Mucosa of descending colon (tissue), 3 donors: ENCODE data around the gene PRKACA. TPM values are rescaled to one million over a fixed set of nuclear protein-coding genes. Genes with fewer than 3 reads are reported as not detected.
"Not testable (repeated sequence)": the region's sequence is repeated elsewhere in the genome, so short reads cannot be mapped to it uniquely, and the experiment has no call there.

Experiments used
- ATAC-seq: fragments of 200-7000 bp; cut with Tn5 transposase; one replicate; pipeline ENCODE4 v1.9.1; 2020; ENCODE audit warnings: mild to moderate bottlenecking, moderate library complexity
- DNase-seq, 3 donors: peaks; one replicate each; pipeline ENCODE4 v3.0.0-alpha.2; 2020
- H3K36me3 ChIP-seq: fragments of 200-600 bp; one replicate; pipeline ENCODE4 v1.8.0; 2021; ENCODE audit warnings: low read depth, mild to moderate bottlenecking
- H3K4me1 ChIP-seq: fragments of 200-600 bp; one replicate; pipeline ENCODE4 v1.8.0; 2021; ENCODE audit warnings: low read depth, mild to moderate bottlenecking
- H3K4me3 ChIP-seq: fragments of 200-600 bp; one replicate; pipeline ENCODE4 v1.8.0; 2021; ENCODE audit warnings: mild to moderate bottlenecking
- H3K9me3 ChIP-seq: fragments of 200-600 bp; one replicate; pipeline ENCODE4 v1.8.0; 2021; ENCODE audit warnings: mild to moderate bottlenecking
- CTCF ChIP-seq: fragments of 200-600 bp; IDR thresholded peaks from one replicate; pipeline ENCODE4 v1.8.0; 2022; ENCODE audit warnings: antibody characterized with exemption, mild to moderate bottlenecking
- intact Hi-C, 2 donors: fragments of 100-400 bp; cut with DNase I in 1 of 2; cut with micrococcal nuclease in 1 of 2; formaldehyde crosslinking; loops; one replicate each; pipeline versions ENCODE4 v1.11.0 to v1.11.1; 2022; cut with DNase I, micrococcal nuclease
- total RNA-seq, 3 donors: library from RNA; stranded (reverse); fragmentation: NEBNext Ultra II Directional in 2 of 3; extraction: Animal tissue kit (Norgen Biotek cat#: 25700) in 2 of 3; gene quantifications; one replicate each; pipeline versions ENCODE4 v1.2.1 to v1.2.4, GENCODE V29; 2021 to 2023
- donor health status: DM: no; HTN: no; CAD: no; lungs with moderate emphysema.
- donor health status: DM: no; HTN: no; CAD: no.
- donor health status: DM: no; HTN: yes; CAD: no.

The PRKACA gene
- total RNA-seq, 3 donors from 2014 or later: 75.4 to 100 (median 89.1) TPM

- intact Hi-C loops: no loop called here
- no peak for ATAC-seq
- no peak overlapping the region for H3K4me3 ChIP-seq
- TF ChIP-seq CTCF: no peak
- H3K4me1 ChIP-seq: peaks cover 4% of the 10 kb centered on the region
- H3K36me3 ChIP-seq: no peaks in the 10 kb centered on the region
- DNase-seq: no peak
- H3K9me3 ChIP-seq: no peaks in the 10 kb centered on the region
These were observed 63.5 kb downstream of the PRKACA start for GRCh38 chr19:14054099-14054498.

GRCh38 chr19:14053500-14053899 lies 64.1 kb downstream of the PRKACA start:
- no peaks in the 10 kb centered on the region for H3K9me3 ChIP-seq
- H3K4me1 ChIP-seq: peaks cover 4% of the 10 kb centered on the region
- TF ChIP-seq CTCF: no peak
- intact Hi-C loops: no loop called here
- ATAC-seq (no peak), DNase-seq (no peak)
- H3K36me3 ChIP-seq: no peaks in the 10 kb centered on the region
- no peak overlapping the region for H3K4me3 ChIP-seq

DNA sequence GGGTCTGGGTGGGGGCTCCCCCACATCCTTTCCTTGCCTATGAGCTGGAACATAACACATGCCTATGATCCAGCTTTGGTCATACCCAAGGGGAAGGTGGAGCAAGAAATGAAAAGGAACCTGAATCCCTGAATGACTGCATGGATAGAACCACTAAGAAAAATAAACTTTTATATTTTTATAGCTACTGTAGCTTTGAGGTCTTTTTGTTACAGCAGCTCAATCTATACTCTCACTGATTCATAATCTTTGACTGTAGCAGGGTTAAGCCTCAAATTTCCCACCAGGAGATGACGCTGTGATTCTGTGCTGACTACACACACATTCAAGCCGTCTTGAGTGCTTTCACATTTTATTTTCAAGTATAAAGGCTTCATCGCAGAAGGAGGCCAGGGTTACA lies 64.5 kb downstream of the PRKACA start:
- intact Hi-C loops: no loop called here
- DNase-seq (no peak), ATAC-seq (no peak)
- Histone ChIP-seq H3K4me3 (no peak overlapping the region), H3K4me1 (peaks cover 4% of the 10 kb centered on the region), H3K9me3 (no peaks in the 10 kb centered on the region), H3K36me3 (no peaks in the 10 kb centered on the region)
- TF ChIP-seq CTCF: no peak

DNA sequence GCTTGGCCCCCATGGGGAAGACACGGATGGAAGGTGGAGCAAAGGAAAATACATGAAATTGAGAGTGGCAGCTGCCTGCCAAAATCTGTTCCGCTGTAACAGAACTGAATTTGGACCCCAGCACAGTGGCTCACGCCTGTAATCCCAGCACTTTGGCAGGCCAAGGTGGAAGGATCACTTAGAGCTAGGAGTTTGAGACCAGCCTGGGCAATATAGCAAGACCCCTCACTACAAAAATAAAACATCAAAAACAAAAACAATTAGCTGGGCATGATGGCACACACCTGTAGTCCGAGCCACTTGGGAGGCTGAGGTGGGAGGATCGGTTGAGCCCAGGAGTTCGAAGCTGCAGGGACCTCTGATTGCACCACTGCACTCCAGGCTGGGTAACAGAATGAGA lies 65.1 kb downstream of the PRKACA start:
- TF ChIP-seq CTCF: no peak
- Histone ChIP-seq H3K4me1 (no peaks in the 10 kb centered on the region), H3K36me3 (no peaks in the 10 kb centered on the region), H3K9me3 (no peaks in the 10 kb centered on the region), H3K4me3 (no peak overlapping the region)
- ATAC-seq (no peak), DNase-seq (no peak)
- intact Hi-C loops: no loop called here

DNA sequence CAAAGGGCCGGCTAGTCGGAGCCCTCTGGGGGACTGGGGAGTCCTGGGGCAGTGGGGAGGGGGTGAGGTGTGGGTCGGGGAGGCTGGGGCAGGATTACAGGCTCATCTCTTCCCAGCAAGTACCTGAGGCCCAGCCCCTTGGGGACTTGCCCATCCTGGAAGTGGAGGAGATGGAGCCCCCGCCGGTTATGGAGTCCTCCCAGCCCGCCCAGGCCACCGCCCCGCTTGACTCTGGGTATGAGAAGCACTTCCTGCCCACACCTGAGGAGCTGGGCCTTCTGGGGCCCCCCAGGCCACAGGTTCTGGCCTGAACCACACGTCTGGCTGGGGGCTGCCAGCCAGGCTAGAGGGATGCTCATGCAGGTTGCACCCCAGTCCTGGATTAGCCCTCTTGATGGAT lies 65.6 kb downstream of the PRKACA start:
- ATAC-seq (no peak), DNase-seq (no peak)
- H3K36me3 ChIP-seq: no peaks in the 10 kb centered on the region
- no peak overlapping the region for H3K4me3 ChIP-seq
- H3K9me3 ChIP-seq: no peaks in the 10 kb centered on the region
- intact Hi-C loops: no loop called here
- H3K4me1 ChIP-seq: no peaks in the 10 kb centered on the region
- no peak for TF ChIP-seq CTCF

DNA sequence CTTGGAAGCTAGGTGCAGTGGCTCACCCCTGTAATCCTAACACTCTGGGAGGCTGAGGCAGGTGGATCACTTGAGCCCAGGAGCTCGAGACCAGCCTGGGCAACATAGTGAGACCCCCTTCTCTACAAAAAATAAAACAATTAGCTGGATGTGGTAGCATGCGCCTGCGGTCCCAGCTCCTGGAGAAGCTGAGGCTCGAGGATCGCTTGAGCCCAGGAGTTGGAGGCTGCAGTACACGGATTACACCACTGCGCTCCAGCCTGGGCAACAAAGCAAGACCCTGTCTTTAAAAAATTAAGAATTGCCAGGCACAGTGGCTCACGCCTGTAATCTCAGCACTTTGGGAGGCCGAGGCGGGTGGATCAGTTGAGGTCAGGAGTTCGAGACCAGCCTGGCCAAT lies 66.6 kb downstream of the PRKACA start:
- H3K4me1 ChIP-seq, H3K9me3 ChIP-seq, intact Hi-C loops, H3K4me3 ChIP-seq, H3K36me3 ChIP-seq, DNase-seq, ATAC-seq: not testable (repeated sequence)
